Activated naive CD4-positive, alpha-beta T cell (primary cell): Measurements from ENCODE around the gene MYOM3.

Experiments
- DNase-seq, 4 experiments: peaks; one replicate each; lab custom pipeline; 2025; lab: John Stamatoyannopoulos, UW

MYOM3 gene

DNA sequence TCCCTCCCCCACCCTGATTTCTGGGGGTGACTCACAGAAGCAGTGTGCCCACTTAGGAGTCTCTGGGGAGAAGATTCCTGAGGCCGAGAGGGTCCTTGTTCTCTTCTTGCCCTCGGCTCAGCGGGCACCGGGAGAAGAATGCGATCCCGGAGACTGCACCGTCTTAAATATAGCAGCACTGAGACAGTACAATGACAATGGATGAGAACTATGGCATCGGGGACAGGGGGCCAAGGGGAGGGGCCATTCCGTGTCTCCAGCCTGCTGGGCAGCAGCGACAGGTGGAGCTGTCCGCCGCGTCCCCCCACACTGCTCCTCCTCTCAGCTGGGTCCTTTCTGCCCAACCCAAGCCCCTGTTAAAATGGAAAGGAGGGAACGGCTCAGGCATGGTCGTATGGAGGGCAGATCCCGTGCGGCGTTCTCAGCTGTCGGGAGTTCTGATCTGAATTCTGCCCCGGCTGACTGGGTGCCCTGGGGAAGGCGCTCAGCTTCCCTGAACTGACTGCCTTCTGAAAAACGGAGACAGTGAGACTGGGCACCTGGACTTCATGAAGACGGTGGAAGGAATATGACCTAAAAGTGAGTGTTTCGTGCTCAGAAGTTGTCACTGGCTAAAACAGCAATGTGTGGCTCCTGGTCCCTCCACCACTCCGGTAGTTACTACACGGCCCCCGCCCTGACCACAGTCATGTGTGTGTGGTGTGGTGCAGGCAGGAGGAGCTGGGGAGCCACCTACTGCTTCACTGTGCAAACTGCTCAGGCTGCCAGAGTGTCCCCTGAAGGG is at the start of gene MYOM3:
MYOM3 (minus strand) TSS at position 140 of the 784 bp plus-strand sequence. CDS start 3,499 bp downstream, outside the sequence.
- DNase-seq: peak in 2 of 4 experiments; percentile 7 to 10

DNA sequence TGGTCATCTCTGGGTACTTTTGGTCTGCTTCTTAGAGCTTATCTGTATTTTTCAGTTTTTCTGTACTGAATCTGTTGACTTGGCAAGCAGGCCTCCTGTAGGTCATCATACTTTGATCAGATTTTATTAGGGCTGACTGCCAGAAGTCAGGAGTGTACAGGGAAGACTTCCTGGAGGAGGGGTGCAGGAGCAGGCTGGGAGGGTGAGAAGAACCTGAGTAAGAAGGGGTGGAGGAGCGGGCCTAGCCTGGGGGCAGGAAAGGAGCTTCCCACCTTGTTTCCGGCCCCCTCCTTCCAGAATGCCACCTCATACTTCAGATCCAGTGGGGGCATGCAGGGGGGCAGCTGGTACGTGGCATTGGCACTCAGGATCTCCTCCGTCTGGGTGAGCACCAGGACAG is 49.3 kb upstream of the MYOM3 start:
- DNase-seq: no peak

DNA sequence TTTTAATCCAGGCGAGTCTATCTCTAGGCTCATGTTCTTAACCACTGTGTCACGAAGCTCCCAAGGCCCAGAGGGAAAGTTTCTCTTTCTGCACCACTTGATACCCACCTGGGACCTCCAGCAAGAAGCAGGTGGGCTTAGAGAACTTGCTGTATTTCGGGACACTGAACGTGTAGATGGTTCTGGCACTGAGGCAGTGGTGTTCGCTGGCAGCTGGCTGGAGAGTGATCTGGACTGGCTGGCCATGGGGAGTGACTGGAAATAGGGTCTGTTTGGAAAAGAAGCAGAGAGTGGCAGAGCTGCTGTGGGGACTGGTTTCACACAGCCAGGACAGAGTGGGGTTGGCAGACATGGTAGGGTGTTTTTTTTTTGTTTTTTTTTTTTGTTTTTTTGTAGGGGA is 47.4 kb upstream of the MYOM3 start:
- no peak for DNase-seq

DNA sequence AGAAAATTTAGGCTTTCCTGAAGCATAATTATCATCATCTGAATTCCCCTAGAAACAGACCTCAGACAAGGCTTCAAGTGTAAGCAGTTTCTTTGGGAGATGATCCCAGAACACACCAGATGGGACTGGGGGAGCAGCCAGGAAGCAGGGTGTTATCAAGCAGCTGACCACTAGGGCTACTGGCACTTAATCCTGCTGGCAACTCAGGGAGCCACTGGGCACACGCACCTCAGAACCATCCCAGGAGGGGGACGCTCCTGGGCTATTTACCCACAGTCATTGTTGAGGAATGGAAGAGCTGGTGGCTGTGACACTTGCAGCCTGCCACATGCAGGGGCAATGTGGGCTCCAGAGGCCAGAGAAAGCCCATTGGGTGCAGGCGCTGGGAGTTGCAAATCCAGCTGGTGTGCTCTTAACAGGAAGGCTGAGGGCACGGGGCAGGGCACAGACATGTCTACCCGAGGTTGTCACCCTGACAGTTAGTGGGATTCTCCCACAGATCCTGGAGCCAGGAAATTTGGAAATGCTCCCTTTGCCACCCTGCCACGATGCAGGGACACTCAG is 46.1 kb upstream of the MYOM3 start:
- DNase-seq: no peak

DNA sequence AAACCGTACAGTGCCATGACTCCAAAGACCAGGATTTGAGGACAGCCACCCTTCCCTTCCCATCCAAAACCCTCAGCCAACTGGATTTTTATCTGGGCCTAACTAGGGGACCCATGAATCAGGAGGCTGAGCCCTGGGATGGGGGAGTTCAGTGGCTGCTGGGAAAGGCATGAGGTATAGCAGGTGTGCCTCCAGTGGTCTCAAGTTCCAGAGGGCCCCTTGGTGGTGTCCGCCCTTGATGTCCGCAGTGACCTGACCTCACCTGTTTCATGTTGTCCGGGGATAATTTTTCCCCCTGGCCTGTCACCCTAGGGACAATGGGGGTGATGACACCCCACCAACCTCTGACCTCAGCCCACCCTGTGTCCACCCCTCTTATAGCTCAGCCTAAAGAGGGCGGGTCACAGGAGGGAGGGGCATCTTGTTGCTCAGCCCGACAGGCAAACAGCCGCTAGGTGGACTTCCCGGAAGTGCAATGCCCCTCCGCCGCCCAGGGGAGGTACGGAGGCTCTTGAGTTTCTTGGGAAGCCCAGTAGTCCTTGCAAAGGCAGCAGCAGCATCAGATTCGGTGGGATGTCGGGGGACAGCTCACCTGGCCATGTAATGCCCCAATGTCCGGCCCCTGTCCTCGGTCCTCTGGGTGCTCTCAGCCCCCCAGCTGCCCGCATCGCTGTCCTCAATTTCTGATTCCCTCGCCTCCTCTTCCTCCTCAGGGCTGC is 44.8 kb upstream of the MYOM3 start:
- DNase-seq: no peak

DNA sequence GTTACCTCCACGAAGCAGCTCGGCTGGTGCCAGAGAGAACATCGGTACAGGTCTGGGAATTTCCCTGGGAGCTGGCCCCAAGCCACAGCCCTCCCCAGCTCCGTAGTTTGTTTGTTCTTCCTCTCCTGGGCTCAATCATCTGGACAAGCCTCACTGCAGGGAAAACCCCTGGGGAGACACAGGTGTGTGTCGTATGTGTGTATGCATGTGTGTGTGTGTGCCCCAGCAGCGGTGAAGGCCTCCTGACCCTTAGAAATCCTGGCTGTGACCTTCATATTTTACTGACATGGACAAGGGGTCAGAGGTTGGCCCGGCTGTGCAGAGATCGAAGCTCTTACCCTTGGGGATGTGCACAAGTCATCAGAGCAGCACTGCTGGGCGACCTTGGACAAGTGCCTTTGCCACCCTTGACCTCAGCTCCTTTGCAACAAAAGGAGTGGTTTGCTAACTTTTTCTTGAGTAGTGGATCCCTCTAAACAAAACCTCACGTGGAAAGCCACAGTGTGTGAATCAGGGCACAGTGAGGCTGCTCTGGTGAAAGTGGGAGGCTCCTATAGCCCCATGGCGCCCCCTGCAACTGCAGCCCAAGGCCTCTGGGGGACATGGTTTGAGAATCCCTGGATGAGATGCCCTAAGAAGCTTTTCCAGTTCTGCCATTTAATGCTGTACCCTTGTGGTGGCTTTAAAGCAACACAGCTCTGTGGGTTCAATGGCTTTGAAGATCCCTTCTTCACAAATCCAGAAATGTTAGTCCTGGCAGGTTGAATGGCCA is 43.3 kb upstream of the MYOM3 start:
- no peak for DNase-seq

DNA sequence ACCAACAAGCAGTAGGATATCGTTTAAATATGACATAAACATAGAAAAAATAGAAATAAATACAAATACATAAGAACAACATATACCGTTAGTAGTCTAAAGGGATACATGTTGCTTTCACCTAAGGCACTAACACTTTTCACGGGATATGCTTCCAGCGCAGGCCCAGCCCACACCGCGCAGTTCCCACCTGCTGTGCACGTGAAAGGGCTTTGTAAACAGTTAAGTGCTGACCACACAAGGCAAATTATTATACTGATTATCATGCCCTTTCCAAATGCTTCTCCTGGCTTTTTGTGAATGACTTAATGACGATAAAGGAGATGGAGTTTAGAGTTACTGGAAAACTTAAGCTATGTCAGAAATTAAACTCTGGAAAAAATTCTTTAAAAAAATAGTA is 42.3 kb upstream of the MYOM3 start:
- DNase-seq: no peak

DNA sequence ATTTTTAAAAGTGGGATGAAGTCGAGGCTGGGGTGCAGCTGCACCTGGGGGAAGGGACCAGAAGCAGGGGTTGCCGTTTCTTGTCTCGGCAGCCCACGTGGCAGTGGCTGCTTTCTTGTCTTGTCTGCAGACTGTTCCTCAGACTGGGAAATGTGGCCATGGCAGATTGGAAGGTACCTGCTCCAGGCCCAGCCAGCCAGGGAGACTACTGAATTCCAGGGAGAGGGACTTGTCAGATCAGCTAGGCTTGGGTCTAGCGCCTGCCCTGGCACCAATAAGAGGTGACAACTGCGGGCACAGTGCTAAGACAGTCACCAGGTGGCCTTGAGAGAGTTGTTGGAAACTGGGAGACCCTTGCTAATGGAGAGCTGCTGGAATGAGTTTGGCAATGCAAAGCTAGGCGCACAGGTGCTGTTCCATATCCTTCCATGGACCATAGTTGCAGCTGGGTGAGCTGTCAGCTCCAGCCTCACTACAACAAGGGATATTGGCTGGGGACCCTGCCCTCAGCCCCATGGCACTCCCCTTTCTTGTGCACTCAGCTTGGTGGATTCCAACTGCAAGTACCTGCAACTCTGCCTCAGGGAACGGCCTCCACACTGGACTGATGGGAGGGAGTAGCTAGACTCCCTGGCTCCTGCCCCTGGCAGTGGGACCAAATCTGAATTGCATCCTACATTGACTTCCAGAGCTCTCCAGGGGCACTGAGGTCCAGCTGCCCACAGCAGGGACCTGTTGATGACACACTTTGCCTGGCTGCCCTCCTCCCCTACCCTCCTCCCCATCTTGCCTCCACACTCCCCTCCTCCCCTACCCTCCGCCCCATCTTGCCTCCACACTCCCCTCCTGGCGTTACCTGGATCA is 40.9 kb upstream of the MYOM3 start:
- DNase-seq: no peak

DNA sequence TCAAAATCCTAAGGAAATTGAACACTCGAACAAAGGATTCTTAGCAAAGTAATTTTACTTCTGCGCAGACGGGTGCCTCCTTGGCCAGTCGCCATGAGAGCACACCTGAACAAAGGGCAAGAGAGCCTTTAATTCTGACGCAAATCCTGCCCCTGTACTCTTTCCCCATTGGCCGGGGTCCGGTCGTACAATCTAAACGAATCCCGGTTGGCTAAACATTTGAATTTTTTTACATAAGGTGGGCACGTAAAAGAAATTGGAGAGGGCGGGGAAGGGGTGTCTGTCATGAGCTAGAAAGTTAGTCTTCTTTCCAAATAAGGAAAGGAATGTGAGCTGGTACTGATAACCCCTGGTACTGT is 39.2 kb upstream of the MYOM3 start:
- no peak for DNase-seq

DNA sequence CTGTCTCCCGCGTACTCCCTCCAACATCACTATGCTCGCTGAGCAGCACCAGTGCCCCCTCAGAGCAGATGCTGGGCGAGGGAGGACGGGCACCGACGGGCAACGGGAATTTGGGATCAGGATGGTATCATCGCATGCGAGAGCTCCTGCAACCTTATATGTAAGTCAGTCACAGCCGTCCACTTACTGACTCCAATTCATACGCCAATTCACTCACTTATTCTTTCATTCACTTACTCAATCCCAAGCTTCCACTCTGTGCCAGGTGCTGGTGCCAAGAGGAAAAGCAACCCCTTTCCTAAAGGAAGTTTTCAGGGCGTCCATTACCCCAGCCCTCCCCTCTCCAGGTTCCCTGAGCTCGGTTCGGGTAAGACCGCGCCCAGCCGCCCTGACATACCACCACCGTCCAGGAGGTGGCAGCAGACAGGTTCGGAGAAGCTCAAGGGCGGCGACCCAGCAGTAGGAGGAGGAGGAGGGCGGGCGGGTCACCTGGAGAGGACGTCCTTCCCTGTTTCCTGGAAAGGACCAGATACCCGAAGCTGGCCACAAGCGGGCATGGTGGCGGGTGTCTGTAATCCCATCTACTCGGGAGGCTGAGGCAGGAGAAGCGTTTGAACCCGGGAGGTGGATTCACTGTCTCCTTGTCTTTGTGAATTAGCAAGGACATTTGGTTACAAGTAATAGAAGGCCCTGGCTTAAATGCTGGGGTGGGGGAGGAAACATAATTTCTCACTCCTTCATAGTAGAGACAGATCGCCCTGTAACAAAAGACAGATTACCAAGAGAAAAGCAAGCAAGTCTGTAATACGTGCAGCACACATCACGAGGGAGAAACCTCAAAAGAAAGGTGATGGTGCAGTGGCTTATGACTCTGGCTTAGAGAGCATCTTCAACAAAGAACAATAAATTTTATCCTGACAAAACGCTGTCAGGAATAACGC is 38.6 kb upstream of the MYOM3 start:
- DNase-seq: peak; percentile 71 to 88 (median 84)

DNA sequence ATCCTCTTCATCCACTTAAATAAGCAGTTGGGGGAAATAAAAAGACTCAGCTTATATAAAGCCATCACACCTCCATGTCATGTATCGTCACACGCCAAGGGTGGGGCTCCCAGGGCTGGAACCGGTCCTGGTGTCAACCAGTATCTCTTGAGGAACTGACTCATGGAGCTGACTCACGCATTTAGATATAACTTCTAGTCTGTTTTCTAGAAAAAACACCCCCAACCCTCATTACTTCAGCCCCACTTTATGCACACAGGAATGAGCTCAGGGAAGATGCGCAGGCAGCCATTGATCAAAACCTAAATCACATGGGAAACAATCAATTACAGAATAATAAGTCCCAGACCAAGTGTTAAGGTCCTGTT is 37.9 kb upstream of the MYOM3 start:
- peak in 1 of 4 experiments; percentile 12 for DNase-seq

DNA sequence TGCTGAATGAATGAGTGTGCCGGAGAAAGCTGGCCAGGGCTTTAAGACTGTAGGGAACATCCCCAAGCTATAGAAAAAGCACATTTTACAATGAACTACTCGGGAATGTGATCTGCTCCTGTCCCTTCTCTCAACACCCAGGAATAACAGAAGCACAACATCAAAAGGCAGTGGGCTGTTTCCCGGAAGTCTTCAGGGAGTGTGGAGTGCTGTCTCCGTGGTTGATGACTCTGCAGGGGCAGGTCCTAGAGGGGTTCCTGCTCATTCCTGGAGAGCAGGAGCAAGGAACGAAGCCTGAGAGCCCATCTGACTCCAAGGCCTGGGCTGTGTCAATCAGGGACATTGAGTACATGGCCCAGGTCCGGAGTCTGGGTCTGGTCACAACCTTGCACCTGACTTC is 35.9 kb upstream of the MYOM3 start:
- DNase-seq: no peak

DNA sequence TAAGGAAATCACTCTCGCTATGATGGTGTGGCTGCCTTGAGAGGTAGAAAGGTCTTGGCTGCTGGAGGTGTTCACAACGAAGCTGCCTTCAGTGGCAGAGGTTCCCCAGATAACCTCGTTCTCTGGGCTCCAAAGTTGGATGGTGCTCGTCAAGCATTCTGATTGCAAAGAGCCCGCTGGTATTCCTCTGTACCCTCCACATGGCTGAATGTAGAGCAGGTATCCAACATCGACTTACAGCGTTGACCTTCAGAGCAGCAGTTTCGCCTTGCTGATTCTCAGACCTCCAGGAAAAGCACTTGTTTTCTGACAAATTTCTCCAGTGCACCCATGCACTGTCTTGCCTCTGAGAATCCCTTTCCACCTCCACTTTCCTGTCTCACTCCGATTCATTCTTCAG is 35.3 kb upstream of the MYOM3 start:
- DNase-seq: no peak

DNA sequence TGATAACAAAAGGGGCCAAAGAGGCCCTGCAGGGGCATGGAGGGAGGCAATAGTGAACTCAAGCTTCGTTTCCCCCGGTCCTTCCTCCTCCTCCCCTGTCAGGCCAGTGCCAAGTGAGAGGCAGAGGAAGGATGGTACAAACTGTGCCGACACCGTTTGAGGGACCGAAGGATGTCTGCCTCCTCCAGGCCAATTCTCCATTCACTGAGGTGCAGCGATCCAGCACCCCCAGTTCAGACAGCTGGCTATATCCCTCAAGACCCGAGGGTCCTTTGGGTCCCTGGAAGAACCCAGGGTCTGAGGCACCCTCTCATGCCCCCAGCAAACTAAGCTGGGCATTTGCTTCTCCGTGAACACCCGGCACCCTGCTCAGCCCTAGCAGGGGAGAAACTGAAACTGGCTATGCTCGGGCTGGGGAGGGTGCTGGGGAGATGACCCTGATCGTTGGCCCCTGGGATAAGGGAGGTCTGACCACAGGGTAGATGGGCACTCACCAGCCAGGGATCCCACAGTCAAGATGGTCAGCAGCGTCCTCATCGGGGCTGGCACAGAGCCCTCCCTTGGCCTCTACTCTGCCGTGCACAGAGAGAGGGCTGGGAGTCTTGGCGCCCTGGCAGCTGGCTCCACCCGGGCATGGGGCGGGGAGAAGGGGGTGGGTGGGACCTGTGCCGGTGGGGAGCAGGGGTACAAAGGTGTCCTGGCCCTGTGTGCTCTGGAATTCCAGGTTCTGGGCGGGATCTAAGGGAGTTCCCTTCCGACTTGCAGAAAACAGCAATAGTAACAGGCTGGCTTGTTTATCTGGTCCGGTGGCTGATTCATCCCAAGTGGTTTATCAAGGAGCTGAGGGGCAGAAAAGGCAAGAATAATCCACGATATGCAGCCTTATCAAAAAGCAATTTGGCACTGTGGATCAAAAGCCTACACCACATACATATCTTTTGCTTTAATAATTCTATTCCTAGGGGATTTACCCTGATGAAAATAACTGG is 30.9 kb upstream of the MYOM3 start, which contains the start of gene IL22RA1:
IL22RA1 (minus strand) TSS at position 595 of the 989 bp plus-strand sequence; CDS start at position 537, 58 bp downstream.
- no peak for DNase-seq

DNA sequence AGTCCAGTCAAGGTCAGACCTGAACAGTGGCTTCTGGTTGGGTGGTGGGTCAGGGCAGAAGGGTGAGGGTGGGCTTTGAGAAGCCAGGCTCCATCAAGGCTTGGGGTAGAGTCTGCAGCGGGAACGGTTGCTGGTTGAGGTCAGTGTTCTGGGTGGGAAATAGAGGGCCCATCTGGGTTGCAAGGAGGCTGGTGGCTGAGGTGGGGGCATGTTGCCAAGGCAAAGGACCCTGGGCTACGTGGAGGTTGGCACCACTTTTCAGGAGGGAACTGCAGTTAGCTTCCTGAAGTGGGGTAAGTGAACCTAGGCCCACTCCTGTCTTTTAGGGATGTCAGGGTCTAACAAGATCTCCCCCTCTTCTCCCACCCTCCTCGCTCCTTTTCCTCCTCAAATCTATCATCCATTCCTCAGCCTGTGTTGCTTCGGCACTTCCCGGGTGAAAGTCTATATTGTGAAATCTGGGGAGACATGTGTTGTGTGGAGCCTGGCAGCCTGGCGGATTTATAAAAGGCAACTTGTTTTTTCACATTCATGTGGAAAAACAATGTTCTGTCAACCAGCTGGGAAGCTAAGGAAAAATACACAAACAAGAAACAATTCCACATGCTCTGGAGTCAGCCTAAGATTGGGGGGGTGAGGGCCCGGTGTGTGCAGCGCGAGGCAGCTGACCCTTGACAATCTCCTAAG is 29.5 kb upstream of the MYOM3 start:
- DNase-seq: no peak

DNA sequence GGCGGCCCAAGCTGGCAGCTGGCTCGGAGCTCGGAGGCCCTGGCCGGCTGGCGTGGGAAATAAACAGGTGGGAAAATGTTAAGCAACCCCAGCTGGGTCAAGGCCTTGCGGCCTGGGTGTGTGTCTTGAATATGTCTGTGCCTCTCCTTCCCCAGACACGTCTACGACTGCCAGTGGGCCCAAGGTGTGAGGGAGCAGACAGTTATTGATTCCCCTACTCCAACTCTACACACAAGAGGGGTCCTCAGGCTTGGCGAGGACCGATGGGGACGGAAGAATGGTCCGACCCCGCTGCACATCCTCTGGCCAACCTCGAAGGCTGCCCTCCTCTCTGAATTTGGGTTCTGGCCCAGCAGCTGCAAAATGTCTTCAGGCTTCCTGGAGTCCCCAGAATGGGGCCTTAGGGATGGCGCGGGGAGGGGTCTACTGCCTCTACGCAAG is 28.8 kb upstream of the MYOM3 start:
- no peak for DNase-seq

DNA sequence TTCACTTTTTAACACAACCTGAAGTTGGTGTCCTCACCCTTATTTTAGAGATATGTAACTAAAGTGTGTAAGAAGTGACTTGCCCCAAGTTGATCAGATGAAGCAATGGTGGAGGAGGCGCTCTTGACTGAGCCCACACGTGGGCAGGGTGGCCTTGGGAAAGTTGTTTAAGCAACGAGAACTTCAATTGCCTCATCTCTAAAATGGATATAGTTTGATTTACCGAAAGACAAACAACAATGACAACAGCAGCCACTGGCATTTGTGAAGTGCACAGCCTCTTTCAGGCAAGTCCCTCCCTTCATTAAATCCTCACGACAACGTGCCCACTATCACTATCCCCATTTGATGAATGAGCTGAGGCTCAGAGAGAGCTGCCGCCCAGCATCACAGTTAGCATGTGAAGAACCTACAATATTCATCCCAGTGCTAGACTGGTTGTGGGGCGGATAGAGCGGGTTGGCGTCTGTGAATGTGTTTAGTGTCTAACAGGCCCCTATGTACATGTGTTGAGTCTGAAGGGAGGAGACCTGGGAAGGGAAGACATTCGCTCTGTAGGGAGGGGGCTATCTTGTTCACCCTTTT is 28.0 kb upstream of the MYOM3 start:
- no peak for DNase-seq

DNA sequence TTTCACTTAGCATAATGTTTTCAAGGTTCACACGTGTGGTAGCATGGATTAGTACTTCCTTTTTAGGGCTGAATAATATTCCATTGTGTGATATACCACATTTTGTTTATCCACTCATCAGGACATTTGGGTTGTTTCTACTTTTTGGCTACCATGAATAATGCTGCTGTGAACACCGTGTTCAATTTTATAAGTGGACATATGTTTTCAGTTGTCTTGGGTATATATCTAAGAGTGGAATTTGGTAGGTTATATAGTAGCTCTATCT is 27.2 kb upstream of the MYOM3 start:
- DNase-seq: no peak
